HG03558 (cell line): ENCODE measurements around the gene LRP2BP.

Experiments used
- ATAC-seq: cut with Tn5 transposase; IDR thresholded peaks from one replicate; pipeline ENCODE4 v1.9.1; 2021; ENCODE audit warnings: moderate number of reproducible peaks; ENCODE audit not compliant: unreplicated experiment; ENCODE audit errors: extremely low read depth

The LRP2BP gene

DNA sequence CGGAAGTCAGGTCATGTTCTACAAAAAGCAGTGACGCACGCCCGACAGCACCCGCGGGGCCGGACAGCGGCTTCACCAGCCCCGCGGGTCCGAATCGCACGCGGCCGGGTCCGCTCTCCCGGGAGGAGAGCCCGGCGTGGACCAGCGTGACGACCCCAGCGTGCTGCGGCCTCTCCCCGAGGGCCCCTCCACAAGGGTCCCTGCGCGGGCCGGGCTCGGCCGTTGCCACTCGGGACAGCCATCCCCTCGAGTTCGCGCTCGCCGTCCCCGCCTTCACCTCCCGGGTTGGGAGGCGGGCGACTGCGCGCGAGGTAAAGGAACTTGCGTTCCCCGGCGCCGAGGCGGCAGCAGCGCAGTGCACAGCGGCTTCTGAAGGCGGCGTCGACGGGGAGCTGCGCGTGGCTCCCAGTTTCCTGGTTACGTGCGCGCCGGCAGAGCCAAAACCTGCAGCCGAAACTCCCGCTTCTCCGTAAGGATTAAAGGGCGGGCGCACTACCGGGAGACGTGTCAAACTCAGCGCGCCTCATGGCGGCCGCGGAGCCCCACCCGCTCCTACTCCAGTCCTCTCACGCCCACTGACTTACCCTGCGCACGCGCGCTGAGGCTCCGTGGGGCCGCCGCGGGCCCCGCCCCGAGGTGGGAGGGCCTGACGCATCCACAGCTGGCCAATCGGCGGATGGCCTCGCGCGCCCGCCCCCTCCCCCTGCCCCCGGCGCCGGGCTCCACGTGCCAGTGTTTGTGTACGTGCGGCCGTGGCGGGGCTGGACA, 416 bp upstream of the LRP2BP start:
- ATAC-seq, result peak; percentile 49

DNA sequence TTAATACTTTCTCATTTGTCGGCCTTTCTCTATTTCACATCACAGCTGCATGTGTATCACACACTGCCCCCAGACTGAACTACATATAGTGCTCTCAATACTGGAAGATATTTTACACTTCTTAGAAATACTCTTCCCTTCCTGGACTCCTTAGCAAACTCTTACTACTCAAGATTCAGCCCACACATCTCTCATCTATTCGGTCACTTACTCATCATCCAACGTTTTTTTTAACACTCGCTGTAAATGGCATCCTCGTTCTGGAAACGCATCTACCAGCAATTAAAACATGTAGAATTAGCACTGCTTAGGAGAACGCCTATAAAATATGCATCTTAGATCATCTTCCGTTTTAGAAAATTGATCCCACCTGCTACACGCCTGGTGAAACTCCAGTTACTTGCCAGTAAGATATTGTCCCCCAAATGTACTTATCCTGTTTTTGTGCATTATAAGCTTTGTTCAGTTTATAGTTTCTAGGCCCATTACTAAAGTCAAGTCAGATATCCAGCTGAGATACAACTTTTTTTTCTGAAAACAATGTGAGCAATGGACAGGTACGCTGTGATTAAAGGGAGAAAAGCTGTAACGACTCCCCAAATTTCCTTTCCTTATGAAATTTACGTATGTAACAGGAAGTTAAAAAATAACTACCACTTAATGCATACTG, 1.0 kb downstream of the LRP2BP start:
- no peak for ATAC-seq

DNA sequence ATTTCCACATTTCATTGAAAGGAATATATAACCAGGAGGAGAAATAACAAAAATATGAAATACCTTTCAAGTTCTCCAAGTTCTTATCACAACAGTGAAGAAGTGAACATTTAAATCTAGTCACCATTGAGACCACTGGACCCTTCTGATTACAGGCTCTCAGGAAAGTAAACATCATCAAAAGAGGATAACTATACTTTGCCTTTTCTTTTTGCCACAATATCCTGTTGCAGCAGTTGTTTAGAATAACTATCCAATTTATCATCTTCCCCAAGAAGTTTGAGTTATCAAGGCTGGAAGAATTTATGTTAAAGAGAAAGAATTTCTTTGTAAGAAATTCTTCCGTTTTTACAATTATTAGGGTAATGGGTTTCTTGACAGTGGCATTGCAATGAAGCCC, 3.6 kb downstream of the LRP2BP start:
- no peak for ATAC-seq

DNA sequence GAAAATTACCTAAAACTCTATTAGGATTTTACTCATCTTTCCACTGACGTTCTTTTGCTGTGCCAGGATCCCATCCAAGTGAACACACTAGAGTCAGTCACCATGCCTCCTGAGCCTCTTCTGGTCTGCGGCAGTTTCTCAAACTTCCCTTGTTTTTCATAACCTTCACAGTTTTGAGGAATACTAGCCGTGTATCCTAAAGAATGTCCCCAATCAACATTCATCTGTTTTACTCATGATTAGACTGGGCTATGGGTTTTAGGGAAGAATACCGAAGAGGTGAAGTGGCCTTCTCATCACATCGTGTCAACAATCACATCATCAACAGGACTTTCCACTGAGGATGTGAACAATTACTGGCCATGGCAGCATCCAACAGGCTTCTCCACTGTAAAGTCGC, 4.8 kb downstream of the LRP2BP start:
- ATAC-seq, result no peak

DNA sequence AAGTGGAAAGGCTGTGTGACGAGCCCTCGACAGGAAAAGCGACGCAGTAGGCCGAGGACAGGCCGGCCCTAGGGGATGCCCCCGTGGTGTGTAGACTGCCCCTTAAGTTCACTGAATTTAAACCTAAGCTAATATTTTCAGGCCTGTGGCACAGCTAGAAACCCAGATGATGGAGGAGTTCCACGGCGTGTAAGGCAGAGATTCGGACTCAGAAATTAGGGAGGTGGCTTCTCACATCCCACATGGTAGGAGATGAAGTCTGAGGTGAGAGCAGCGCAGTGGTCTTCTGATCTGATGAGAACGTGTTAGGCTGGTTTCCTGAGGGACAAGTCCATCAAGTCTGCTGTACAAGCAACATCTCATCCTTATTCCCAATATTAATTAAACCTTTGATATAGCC, 7.8 kb downstream of the LRP2BP start:
- ATAC-seq, result no peak

DNA sequence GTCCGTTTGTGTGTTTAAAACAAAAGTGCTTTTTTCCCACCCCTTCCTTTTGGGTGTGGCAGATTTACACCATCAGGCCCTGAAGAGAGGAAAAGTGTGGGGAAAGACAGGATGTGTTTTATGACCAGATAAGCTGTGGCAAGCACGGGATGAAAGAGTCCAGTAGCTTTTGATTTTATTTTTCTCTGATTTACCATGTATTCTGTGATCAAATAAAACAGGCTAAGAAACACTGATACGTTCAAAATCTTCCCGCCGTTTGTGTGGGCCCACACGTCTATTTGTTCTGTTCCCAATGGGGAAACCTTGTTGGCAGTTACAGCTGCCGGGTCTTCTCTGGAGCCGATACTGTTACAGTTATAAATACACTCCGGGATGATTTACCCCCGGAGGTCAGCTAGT, 10.8 kb downstream of the LRP2BP start:
- ATAC-seq, result no peak

DNA sequence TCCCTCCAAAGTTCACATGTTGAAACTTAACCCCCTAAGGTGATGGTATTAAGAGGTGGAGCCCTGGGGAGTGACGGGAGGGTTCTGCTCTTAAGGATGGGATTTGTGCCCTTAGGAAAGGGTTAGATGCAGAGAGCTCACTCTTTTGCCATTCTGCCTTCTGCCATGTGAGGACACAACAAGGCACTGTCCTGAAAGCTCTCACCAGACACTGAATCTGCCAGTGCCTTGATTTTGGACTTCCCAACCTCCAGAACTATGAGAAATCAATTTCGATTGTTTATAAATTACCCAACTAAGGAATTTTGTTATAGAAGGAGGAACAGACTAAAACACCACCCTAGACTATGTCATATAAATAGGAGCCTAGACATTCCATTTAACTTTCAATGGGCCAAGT, 11.7 kb downstream of the LRP2BP start:
- no peak for ATAC-seq

DNA sequence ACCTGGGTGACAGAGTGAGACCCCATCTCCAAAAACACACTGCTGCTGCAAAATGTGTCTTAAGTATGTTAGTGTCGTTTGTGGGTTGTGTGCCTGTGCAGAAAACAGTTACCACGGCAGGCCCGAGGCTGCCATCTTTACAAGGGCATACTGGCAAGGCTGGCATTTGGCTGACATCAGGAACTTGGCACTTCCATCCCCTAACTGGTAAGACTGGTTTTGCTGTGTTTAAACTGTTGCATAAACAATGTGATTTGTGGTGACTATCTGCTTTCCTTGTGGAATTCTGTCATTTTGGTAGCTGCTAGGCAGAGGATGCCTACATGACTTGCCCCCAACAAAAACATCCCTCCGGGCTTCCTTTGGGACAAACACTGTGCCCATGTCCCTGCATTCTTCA, 12.3 kb downstream of the LRP2BP start:
- ATAC-seq, result no peak

DNA sequence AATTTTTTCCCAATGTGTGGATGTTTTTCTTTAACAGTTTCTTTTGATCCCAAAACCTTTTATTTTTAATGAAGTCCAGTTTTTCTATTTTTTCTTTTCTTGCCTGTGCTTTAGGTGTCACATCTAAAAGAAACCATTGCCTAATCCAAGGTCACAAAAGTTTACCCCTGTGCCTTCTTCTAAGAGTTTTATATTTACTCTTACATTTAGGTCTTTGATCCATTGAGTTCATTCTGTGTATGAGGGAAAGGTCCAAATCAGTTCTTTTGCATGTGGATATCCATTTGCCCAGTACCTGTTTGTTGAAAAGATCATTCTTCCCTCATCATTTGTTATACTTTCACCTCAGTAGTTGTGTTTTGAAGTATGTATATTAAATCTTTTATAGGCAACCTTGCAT, 13.0 kb downstream of the LRP2BP start:
- no peak for ATAC-seq

DNA sequence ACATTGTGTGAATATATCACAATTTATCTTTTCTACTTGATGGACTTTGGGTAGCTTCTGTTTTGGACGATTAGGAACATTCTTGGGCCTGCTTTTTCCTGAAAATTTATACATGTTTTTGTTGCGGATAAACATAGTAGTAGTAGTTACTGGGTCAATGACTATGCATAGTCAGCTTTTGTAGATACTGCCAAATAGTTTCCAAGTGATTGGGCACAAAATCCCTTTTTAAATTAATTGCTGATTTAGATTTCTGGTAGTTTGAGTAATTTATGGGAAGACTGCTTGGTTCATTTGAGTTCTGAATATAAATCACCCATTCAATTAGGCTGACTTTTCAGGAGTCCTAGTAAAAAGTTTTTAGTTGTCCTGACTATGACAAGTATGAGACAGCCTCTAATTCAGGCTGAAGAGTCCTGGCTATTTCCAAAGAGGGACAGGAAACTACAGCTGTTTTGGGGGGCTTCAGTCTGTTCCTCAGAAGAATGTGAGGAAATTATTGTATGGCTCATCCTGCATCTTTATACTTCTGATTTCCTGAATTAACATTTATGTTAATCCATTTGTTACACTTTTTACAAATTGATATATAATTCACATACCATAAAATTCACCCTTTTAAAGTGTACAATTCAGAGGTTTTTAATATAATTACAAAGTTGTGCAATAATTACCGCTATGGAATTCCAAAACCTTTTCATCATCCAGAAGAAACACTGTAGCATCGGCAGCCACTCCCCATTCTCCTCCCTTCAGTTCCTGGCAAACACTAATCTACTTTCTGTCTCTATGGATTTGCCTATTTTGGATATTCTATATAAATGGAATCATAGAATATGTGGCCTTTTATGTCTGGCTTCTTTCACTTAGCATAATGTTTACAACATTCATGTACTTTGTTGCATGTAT, 14.2 kb downstream of the LRP2BP start:
- no peak for ATAC-seq

DNA sequence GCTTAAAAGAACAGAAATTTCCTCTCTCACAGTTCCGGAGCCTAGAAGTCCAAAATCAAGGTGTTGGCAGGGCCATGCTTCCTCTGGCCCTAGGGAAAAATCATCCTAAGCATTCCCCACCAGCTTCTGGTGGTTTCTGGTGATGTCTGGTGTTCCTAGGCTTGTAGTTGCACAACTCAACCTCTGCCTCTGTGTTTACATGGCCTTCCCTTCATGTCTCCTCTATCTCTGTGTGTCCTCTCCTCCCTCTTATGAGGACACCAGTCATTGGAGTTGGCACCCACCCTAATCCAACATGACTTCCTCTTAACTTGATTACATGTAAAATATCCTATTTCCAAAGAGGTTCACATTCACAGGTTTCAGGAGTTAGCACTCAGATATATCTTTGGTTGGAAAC, 15.4 kb downstream of the LRP2BP start:
- ATAC-seq, result no peak

DNA sequence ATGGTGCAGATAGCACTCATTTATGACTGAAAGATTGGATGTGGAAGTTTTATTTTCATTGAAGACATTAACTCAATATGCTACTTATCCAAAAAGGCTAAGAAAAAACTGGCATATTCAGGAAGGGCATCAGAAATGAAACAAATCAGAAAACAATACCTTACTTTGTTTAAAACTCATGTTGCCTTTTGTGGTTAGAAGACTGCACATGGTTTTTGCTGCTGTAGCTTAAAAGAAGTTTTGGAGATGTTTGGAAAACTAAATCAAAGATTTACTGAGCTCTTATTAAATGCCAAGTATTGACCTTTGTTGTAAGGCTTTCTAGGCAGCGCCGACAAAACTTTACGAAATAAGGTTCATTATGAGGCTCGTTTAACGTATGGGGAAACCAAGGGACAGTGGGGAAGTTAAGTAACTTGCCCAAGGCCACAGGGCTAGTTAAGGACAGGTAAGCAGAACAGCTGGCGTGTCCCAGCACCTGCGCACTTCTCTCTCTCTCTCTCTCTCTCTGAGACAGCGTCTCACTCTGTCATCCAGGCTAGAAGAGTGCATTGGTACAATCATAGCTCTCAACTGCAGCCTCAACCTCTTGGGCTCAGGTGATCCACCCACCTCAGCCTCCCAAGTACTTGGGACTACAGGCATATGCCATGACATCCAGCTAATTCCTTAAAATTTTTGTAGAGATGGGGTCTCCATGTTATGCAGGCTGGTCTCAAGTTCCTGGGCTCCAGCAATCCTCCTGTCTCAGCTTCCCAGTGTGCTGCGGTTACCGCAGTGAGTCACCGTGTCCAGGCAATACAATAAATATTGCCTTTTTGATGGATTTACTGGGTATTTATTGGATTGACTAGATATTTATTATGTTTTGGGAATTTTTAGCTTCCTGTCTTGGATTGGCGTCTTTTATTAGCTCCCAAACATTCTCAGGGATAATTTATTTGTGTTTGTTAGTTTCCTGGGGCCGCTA, 16.1 kb downstream of the LRP2BP start:
- ATAC-seq, result no peak

DNA sequence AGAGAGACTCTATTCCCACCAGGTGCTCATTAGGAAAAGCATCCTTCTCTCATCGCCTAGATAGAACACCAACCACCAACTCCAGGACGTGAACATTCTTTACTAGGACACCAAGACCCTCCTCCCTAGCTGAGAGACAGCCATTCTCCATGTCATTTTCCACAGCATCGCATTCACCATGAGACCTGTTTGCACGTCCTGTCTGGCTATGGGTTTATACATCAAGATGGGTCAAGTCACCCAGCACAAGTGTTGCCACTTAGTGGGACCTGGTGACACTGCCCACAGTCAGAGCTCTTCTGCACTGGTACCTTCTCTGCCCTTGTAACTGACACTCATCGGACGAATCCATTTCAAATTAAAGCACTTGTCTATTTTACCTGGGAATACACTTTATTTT, 17.5 kb downstream of the LRP2BP start:
- ATAC-seq, result no peak

DNA sequence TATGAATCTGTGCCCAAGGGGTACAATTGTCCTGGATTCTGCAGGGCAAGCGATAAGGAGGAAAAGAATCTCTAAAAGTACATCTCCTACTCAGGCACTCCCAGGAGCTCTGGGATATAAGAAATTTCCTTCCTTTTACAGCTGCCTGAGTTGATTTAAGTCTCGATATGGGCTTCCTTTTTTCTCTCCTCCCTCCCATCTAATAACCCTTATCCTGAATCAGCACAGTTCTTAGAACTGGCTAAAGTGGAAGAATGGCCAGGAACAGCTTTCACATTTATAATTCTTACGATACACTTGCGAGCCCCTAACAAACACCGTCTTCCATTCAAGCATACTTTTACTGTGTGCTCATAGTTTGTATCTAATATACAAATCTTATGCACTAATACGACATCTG, 21.2 kb downstream of the LRP2BP start:
- ATAC-seq, result no peak

DNA sequence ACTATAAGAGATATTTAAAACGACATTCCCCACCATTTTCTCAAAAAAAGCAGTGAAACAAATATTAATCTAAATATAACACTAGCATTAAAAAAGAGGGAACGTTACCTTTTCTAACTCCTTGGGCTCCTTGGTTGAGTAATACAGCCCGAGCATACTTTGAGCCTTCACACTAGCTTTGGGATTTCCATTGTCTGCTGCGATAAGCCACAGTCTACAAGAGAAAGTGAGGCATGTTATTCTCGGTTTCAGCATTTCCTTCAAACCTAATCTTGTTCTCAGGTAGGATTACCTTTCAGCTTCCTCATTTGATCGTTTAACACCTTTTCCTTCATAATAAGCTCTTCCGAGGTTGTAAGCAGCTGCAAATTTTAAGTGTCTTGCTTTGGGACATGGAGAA, 21.7 kb downstream of the LRP2BP start:
- no peak for ATAC-seq

DNA sequence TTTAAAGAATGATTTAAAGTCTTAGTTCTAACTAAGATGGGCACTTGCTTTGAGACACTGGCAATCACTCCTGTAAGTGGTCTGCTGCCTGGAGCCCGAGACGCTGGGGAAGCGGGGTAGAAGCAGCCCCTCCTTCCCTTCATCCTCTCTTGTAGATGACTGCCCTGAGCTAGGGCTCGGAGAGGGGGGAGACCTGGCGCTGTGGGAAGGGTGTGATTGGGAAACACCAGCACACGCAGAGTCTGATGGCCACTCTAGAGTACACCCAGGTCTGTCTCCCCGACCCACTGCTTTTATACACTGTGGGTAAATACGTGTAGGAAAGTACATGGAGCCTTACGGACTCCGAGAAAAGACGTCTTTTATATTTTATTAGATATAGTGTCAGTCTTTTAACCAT, 24.0 kb downstream of the LRP2BP start:
- ATAC-seq, result no peak

DNA sequence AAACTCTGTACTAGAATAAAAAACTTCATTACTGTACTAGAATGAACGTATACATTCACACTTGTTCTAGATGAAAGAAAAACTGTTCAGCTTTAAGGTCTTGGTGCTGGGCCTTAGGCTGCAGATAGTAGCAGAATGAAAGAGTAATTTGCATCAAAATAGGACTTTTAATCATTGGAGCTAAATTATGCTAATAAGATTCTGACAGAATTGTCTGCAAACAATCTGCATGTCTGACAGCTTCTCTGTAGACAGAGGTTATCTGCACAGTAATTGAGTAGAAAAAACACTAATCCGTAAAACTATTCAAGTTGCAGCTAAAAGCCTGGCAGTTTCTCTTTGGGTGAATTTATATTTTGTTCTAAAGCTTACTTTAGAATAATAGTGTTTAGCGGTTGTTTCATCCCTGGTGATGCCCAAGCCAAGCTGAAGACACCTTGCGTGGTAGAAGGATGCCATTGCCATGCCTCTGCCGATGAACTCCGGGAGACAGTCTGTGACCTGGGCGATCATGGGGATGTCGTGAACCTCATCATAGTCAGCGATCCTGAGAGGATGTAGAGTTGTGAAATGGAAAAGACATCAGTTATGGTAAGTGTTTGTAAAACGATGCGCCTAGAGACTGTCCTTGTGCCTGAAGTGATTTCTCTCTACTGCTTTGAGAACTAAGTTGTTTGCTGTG, 25.3 kb downstream of the LRP2BP start:
- ATAC-seq, result no peak

DNA sequence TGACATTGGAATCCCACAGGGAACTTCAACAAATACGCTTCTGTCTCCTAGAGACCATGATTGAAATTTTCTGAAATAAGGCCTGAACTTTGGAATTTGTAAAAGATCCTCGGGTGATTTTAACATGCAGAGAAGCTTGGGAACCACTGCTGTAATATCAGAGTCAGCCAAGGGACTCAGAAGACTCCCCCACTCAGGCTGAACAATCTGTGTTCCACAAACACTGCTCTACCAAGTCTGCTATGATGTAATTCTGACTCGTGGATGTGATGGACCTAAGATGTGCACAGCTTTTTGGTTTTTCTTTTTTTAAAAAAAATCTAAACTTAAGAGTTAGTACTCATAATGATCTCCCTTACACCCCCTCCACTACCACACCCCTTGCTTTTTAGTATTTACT, 26.0 kb downstream of the LRP2BP start:
- ATAC-seq, result no peak

DNA sequence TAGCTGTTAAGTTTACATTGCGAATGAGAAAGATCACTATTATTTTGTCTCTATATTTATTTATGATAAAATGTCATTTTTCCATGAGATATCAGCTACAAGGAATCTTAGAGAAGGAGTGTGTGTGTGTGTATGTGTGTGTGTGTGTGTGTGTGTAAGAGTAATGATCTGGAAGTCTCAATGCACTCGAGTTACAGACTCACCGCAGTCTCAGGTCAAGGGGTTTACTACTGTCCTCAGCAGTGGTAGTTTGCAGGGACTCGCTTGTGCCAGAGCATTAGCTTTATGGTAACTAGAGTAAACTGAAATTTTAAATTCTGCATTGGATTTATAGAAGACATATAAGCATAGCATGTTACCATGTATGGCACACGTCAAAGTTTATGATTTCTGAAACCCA, 30.8 kb downstream of the LRP2BP start:
- no peak for ATAC-seq
